ENCODE measurements around the gene ZCCHC3.
"Not testable (repeated sequence)": the region's sequence is repeated elsewhere in the genome, so short reads cannot be mapped to it uniquely, and the experiment has no call there.

The ZCCHC3 gene

DNA sequence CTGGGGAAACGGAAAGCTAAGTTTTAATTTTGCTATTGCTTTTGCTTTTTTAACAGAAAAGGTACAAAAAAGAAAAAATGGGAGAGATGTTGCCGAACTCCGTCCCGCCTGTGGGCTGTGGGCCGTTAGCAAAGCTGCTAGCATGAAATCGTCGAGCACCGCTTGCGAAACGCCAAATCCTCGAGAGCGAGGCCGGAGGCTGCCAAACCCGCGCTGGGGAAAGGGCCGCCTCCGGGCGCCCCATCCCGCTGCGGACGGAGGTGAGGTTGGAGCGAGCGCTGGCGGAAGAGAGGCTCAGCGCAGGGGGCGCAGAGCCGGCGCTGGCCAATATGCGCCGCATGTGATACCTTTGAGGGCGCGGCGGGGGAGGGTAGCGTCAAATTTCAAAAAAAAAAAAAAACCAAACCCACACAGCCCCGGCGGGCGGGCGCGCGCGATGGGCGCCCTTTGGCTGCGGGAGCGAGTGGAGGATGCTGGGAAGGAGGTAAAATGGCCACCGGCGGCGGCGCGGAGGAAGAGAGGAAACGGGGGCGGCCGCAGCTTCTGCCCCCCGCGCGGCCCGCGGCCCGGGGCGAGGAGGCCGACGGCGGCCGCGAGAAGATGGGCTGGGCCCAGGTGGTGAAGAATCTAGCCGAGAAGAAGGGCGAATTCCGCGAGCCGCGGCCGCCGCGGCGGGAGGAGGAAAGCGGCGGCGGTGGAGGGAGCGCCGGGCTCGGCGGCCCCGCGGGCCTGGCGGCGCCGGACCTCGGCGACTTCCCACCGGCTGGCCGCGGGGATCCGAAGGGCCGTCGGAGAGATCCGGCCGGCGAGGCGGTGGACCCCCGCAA, at the start of gene ZCCHC3:
Gene ZCCHC3 (plus strand): TSS at position 473 of the 827 bp plus-strand sequence. CDS start 17 bp downstream, at position 490.
- DNase-seq (ENCODE audit: low read depth in 2 of 2) = peak; percentile 66 to 71

DNA sequence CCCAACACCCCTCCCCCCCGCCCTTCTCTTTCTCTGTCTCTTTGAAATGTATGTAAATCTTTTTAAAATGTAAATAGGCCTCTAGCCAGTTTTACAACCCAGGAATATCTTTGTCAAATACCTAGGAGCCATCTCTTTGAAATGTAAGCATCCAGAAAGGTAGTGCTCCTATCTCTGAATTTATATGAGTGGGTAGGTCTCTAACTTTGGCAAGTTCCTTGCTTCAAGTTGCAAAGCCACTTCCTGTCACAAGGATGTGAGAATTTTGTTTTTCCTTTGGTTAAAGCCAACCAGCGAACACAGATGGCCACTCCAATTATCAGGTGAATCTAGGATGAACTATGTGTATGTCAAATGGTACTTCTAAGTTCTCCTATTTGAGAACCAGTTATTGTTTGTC, 46.0 kb upstream of the ZCCHC3 start:
- no peak for DNase-seq (ENCODE audit: low read depth in 2 of 2)

DNA sequence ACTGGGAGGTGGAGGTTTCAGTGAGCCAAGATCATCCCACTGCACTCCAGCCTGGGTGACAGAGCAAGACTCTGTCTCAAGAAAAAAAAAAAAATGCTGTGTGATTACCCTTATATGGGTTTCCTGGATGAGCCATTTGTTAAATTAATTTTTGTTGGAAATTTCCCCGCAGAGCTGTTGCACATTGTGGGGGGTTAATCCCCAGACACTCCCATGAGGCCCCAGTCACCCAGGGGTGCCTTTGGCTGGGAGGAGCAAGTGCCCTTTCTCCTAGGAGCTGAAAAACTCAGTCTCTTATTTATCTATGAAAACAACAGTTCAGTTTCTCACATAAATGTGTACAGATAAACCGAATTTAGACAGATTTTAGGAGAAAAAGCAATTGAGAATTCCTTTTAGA, 44.6 kb upstream of the ZCCHC3 start:
- DNase-seq (ENCODE audit: low read depth in 2 of 2) = no peak

DNA sequence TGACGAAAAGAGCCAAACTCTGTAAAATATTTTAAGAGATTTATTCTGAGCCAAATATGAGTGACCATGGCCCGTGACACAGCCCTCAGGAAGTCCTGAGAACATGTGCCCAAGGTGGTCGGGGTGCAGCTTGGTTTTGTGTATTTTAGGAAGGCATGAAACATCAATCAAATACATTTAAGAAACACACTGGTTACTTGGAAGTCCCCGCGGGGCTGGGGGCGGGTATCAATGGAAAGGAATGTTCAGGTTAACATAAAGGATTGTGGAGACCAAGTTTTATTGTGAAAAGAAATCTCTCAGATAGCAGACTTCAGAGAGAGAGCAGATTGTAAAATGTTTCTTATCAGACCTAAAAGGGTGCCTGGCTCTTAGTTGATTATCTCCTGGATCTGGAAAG, 43.9 kb upstream of the ZCCHC3 start:
- not testable (repeated sequence) for DNase-seq (ENCODE audit: low read depth in 2 of 2)

DNA sequence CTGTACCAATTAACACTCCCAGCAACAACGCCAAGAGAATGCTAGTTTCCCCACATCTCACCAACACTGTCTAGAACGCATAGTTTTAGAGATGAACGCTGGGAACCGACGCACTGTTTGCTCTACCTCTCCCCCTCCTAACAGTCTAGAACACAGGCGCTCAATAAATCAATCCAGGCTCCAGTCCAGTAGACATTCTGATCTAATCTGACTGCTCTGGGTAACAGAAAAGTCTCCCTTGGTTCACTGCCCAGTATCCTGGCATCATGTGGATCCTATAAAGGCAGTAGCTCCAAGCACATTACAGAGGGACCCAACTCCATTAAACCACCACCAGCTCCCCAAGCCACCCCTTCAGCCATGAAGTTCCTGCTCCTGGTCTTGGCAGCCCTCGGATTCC, 40.0 kb upstream of the ZCCHC3 start, which contains the start of gene DEFB132:
Gene DEFB132 (plus strand): TSS at position 306 of the 400 bp plus-strand sequence. CDS start 55 bp downstream, at position 361.
- no peak for DNase-seq (ENCODE audit: low read depth in 2 of 2)

GRCh38 chr20:258269-258858, 39.0 kb upstream of the ZCCHC3 start:
- no peak for DNase-seq (ENCODE audit: low read depth in 2 of 2)

DNA sequence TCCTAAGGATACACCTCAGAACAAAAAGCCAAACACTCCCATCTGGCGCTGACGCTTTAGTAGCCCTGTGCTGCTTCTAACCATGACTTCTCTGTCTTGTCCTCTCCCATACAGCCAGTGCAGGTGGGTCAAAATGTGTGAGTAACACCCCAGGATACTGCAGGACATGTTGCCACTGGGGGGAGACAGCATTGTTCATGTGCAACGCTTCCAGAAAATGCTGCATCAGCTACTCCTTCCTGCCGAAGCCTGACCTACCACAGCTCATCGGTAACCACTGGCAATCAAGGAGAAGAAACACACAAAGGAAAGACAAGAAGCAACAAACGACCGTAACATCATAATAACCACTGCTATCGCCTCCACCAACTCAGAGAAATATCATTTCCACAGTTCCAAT, 38.4 kb upstream of the ZCCHC3 start:
- DNase-seq (ENCODE audit: low read depth in 2 of 2) = no peak

DNA sequence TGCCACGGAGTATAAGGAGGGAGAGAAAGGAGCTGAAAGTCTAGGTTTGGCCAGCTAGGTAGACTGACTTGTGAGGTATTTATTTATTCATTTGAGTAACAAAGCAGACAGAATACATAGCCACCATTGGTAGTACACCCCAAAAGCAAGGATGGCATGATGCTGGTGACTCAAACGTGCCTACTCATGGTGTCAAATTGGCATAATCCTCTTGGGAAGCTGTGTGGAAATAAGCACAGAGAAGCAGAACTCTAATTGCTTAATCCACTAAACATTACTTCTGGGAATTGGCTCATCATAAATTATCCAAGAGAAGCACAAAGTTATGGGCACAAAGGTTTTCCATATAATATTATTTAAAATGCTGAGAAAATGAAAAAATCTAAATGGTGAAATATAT, 37.4 kb upstream of the ZCCHC3 start:
- DNase-seq (ENCODE audit: low read depth in 2 of 2) = no peak

- no peak for DNase-seq (ENCODE audit: low read depth in 2 of 2)
These were observed 33.7 kb upstream of the ZCCHC3 start for GRCh38 chr20:263701-264100.

DNA sequence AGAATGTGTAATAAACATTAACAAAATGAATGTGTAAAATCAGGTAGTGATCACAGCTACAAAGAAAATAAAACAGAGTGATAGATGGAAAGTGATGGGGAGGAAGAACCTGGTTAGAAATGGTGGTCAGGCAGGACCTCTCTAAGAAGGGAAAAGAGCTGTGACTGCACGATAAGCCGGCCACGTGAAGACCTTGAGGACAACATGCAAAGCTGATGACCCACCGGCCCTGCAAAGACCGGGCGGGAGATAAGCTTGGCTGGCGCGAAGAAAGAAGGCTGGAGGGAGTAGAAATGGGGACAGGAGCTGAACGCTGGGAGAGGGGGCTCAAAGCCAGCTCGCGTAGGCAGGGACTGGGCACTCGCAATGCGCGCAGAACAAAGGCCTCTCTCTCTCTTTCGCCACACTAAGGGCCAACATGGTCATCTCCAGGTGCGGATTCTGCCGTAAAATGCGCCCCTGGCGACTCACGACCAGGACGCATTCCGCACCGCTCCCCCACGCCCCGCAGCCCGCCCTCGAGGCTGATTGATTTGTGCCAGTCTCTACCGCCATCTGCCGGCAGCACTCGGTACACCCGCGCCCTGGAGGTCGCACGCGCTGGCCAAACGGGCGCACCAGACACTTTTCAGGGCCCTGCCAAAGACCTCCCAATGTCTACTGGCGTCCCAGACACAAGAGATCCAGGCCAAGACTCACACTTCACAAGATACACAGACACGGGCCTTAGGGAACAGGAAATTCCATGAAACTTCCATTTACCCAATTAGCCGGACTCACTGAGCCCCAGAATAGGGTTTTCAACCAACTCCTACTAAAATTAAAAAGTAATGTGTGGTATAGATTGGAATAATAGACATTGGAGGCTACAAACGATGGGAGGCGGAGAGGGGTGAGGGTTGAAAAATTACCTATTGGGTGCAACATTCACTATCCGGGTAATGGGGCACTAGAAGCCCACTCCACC, 30.5 kb upstream of the ZCCHC3 start:
- DNase-seq (ENCODE audit: low read depth in 2 of 2) = peak; percentile 76 to 78

DNA sequence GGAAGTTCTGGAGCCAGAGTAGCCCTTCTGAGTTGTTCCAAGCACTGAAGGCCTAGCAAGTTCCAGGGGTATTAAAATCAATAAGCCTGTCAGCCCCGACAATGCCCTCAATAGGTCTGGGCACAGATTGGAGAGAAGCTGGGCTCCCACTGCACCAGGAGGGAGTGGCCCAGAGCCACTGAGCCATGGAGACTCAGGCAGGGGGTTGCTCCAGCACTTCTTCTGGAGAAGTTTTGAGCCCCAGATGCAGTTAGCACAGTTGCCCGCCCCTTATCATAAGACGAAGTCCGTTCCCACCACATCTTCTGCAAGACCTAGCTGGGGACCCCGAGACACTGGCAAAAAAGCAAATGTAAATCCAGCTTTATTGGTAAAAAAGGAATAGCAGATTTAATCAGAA, 26.9 kb upstream of the ZCCHC3 start:
- DNase-seq (ENCODE audit: low read depth in 2 of 2) = no peak

DNA sequence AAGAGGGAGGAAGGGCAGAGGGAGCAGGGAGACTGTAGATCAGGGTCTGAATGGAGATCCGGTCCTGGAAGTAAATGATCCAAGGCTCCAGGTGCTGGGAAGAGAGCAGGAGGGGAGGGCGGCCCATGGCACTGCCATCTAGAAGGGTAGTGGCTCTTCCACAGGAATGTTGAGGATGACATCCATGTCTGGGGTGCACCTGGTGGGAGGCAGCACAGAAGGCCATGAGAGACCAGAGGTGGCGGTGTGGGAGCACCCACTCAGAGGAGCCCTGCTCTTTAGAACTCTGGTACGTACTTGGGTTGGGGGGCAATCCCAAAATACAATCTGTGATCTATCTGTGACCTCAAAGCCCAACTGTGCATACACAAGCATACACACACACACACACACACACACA, 26.3 kb upstream of the ZCCHC3 start:
- no peak for DNase-seq (ENCODE audit: low read depth in 2 of 2)

- DNase-seq (ENCODE audit: low read depth in 2 of 2) = no peak
These were observed 25.8 kb upstream of the ZCCHC3 start for GRCh38 chr20:271528-271927.

DNA sequence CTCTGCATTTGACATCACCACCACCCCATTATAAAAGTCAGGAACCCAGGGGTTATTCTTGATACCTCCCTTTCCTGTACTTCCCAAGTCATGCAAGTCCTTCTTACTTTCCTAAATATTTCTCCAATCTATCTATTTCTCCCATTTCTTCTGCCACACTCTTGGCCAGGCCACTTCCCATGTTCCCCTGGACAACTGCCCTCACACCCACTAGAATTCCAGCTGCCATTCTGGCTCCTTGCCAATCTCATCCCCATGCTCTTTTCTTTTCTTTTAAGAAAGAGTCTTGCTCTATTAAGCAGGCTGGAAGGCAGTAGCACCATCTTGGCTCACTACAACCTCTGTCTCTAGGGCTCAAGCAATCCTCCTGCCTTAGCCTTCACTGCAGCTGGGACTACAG, 24.7 kb upstream of the ZCCHC3 start:
- no peak for DNase-seq (ENCODE audit: low read depth in 2 of 2)

- DNase-seq (ENCODE audit: low read depth in 2 of 2) = no peak
These were observed 23.5 kb upstream of the ZCCHC3 start for GRCh38 chr20:273884-274283.

GRCh38 chr20:275791-276190, 21.6 kb upstream of the ZCCHC3 start:
- DNase-seq (ENCODE audit: low read depth in 2 of 2) = no peak

- no peak for DNase-seq (ENCODE audit: low read depth in 2 of 2)
These were observed 20.5 kb upstream of the ZCCHC3 start for GRCh38 chr20:276620-277495.

DNA sequence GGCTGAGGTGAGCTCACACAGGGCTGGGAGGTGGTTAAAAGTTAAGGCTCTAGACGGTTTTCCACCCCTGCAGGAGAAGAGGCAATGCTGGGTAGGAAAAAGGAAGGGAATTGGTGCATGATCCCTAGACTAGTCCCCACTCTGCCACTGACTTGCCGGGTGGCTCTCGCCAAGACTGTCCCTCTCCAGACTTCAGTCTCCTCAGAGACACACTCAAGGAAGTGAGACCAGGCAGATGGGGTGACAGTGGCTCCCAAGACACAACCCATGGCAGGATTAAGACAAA, 19.9 kb upstream of the ZCCHC3 start:
- DNase-seq (ENCODE audit: low read depth in 2 of 2) = no peak

DNA sequence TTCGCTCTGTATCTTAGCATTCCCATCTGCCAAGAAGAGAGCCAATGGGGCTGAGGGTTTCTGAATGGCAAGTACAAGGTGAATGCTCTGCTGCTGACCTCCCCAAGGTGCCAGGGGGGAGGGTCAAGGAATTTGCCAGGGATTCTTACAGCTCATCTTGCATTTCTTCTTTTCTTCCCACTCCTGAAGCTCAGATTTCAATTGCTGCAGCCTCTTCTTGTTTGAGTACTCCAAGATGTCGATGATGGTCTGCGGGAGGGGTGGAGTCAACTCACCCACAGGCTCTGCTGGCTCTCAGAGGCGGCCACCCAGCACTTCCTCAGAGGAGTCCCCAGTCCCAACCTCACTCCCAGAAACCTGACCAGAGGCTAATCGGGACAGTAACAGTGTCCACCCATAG, 19.2 kb upstream of the ZCCHC3 start:
- no peak for DNase-seq (ENCODE audit: low read depth in 2 of 2)

DNA sequence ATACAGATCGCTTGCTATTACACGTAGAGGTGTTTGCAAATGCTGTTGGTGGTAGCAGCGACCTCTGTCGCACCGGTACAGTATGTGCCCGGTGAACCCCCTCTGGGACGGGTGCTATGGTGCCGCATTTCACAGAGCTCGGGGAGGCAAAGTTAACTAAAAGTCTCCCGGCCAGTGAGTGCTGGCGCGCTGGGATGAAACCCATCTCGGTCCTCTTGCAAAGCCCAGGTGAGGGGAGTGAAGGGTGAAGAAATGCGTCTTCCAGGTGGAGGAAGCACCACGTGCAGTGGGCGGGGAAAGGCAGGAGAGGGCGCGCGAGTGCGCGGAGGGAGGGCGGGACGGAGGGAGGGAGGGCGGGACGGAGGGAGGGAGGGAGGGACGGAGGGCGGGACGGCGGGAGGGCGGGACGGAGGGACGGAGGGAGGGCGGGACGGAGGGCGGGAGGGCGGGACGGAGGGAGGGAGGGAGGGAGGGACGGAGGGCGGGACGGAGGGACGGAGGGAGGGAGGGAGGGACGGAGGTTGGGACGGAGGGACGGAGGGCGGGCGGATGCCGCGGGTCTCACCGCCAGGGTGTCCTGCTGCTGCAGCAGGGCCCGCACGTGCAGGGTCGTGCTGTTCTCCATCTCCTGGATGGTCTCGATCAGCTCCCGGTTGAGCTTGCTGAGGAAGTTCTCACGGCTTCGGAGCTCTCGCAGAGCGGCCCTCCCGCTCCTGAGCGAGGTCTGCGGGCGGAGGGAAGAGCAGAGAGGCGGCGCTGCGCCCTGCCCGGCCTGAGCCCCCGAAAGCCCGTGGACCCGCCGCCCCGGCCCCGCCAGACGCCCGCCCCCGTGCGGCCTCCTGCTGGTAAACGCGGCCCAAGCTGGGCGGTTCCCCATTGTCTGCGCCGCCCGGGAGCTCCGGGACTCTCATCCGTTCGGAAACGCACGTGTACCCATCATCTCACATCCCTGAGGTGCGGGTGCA, 18.5 kb upstream of the ZCCHC3 start:
- no peak for DNase-seq (ENCODE audit: low read depth in 2 of 2)

Measured in stimulated activated CD8-positive, alpha-beta memory T cell treated with anti-CD3 and anti-CD28 coated beads, Interleukin-2, amount 100 ng/mL, for 1 hour (primary cell).